ENCODE results near the gene POLR2C. TPM values are rescaled to one million over a fixed set of nuclear protein-coding genes. Genes with fewer than 3 reads are reported as not detected.

The POLR2C gene
- total RNA-seq, 1 donor from 2014 or later = 48.1 TPM

DNA sequence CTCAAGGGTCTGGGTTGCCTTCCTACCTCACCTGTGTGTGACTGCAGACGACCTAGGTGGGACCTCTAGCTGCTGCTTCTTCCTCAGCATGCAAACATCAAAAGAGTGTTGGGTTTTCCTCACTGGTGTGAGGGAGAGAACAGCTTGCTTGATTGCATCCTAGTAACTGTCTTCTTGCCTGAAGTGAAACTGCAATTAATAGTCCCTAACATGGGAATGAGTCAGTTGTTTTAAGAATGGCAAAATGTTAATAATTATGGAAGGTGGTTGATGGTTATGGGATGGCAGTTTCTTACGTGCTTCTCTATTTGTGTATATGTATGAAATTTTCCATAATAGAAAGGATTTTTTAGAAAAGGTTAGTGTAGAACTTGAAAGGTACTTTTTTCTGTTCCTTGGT, 5.9 kb downstream of the POLR2C start:
- TF ChIP-seq, protein P1, sequence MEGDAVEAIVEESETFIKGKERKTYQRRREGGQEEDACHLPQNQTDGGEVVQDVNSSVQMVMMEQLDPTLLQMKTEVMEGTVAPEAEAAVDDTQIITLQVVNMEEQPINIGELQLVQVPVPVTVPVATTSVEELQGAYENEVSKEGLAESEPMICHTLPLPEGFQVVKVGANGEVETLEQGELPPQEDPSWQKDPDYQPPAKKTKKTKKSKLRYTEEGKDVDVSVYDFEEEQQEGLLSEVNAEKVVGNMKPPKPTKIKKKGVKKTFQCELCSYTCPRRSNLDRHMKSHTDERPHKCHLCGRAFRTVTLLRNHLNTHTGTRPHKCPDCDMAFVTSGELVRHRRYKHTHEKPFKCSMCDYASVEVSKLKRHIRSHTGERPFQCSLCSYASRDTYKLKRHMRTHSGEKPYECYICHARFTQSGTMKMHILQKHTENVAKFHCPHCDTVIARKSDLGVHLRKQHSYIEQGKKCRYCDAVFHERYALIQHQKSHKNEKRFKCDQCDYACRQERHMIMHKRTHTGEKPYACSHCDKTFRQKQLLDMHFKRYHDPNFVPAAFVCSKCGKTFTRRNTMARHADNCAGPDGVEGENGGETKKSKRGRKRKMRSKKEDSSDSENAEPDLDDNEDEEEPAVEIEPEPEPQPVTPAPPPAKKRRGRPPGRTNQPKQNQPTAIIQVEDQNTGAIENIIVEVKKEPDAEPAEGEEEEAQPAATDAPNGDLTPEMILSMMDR (IDR thresholded peaks at IDR 0.05; ENCODE audit: partially characterized antibody, unreplicated experiment) = no peak
- Mint-ChIP-seq H3K36me3 (ENCODE audit: unreplicated experiment) (no peaks in the 10 kb centered on the region), H3K4me3 (ENCODE audit: unreplicated experiment) (no peak overlapping the region), H3K27ac (ENCODE audit: unreplicated experiment) (no peak overlapping the region), H3K4me1 (ENCODE audit: low read depth, unreplicated experiment) (peaks cover 6% of the 10 kb centered on the region), H3K27me3 (ENCODE audit: unreplicated experiment) (peaks cover 3% of the 10 kb centered on the region), H3K9me3 (ENCODE audit: unreplicated experiment) (peaks cover 2% of the 10 kb centered on the region)
- DNase-seq = no peak

DNA sequence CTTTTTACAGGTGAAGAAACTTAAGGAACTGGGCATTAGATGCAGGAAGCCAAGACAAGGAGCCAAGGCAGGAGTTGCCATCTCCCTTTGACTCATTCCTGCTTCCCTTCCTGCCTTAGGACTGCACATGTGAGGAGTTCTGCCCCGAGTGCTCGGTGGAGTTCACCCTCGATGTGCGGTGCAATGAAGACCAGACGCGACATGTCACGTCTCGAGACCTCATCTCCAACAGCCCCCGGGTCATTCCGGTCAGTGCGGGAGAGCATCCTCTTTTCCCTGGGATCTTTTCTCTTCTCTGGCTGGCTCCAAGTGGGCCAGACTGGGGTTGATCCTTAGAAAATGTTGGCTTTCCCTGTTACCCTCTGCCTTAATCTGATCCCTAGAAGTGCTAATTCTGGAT, 6.6 kb downstream of the POLR2C start:
- H3K4me1 Mint-ChIP-seq (ENCODE audit: low read depth, unreplicated experiment) = peaks cover 4% of the 10 kb centered on the region
- TF ChIP-seq, protein P1 (IDR thresholded peaks at IDR 0.05; ENCODE audit: partially characterized antibody, unreplicated experiment) = no peak
- no peak overlapping the region for H3K4me3 Mint-ChIP-seq (ENCODE audit: unreplicated experiment)
- H3K27me3 Mint-ChIP-seq (ENCODE audit: unreplicated experiment) = peaks cover 3% of the 10 kb centered on the region
- no peaks in the 10 kb centered on the region for H3K36me3 Mint-ChIP-seq (ENCODE audit: unreplicated experiment)
- DNase-seq = no peak
- peaks cover 2% of the 10 kb centered on the region for H3K9me3 Mint-ChIP-seq (ENCODE audit: unreplicated experiment)
- no peak overlapping the region for H3K27ac Mint-ChIP-seq (ENCODE audit: unreplicated experiment)

DNA sequence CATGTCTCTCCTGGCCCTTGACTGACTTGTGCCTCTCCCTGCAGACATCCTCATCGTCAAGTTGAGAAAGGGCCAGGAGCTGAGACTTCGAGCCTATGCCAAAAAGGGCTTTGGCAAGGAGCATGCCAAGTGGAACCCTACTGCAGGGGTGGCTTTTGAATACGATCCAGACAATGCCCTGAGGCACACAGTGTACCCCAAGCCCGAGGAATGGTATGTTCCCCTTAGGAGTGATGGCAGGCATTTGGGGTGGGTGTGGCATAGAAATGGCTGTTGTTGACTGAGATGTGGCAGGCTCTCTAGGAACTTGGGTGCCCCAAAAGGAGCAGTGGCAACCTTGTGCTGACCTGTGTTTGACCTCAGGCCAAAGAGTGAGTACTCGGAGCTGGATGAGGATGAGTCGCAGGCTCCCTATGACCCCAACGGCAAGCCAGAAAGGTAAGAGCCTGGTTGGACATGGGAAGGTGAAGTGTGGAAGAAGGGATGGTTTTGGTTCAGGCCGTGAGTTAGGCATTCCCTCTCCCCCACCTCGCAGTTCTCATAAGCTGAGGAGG, 7.5 kb downstream of the POLR2C start:
- H3K9me3 Mint-ChIP-seq (ENCODE audit: unreplicated experiment) = peaks cover 2% of the 10 kb centered on the region
- TF ChIP-seq, protein P1 (IDR thresholded peaks at IDR 0.05; ENCODE audit: partially characterized antibody, unreplicated experiment) = no peak
- H3K4me3 Mint-ChIP-seq (ENCODE audit: unreplicated experiment) = no peak overlapping the region
- H3K27ac Mint-ChIP-seq (ENCODE audit: unreplicated experiment) = no peak overlapping the region
- H3K36me3 Mint-ChIP-seq (ENCODE audit: unreplicated experiment) = no peaks in the 10 kb centered on the region
- peaks cover 3% of the 10 kb centered on the region for H3K27me3 Mint-ChIP-seq (ENCODE audit: unreplicated experiment)
- peaks cover 4% of the 10 kb centered on the region for H3K4me1 Mint-ChIP-seq (ENCODE audit: low read depth, unreplicated experiment)
- DNase-seq = no peak

DNA sequence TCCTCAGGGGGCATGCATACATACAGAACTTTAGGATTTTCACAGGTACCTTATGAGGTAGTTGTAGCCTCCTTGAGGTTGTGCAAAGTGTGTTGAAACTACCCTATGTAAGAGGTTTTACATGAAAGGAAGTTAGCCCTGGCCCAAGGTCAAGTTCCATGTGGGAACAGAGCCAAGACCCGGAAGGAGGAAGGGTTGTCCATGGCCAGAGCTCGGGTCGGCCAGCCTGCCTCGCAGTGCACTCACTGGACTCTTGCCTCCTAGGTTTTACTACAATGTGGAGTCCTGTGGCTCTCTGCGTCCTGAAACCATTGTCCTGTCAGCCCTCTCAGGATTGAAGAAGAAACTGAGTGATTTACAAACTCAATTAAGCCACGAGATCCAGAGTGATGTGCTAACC, 8.2 kb downstream of the POLR2C start:
- no peak overlapping the region for H3K4me3 Mint-ChIP-seq (ENCODE audit: unreplicated experiment)
- no peaks in the 10 kb centered on the region for H3K36me3 Mint-ChIP-seq (ENCODE audit: unreplicated experiment)
- no peak overlapping the region for H3K27ac Mint-ChIP-seq (ENCODE audit: unreplicated experiment)
- DNase-seq = no peak
- peaks cover 4% of the 10 kb centered on the region for H3K4me1 Mint-ChIP-seq (ENCODE audit: low read depth, unreplicated experiment)
- H3K27me3 Mint-ChIP-seq (ENCODE audit: unreplicated experiment) = peaks cover 3% of the 10 kb centered on the region
- TF ChIP-seq, protein P1 (IDR thresholded peaks at IDR 0.05; ENCODE audit: partially characterized antibody, unreplicated experiment) = no peak
- H3K9me3 Mint-ChIP-seq (ENCODE audit: unreplicated experiment) = peaks cover 2% of the 10 kb centered on the region

DNA sequence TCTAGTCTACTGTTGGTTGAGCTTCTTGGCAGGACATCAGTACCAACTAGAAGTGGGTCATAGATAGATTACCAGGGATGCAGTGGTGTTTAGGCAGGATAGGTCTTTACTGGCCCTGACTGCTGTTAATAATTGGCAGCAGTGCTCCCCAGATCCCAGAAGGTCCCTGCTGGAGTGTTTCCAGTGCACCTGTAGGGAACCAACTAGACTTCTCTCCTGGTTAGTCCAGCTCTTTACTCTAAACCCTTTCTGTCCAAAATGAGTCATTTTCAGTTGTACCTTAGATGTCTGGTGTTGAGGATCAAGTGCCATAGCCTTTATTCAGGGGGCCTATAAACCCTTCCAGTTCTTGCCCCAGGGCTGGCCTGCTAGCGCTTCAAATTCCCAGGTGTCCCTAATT, 8.7 kb downstream of the POLR2C start:
- Mint-ChIP-seq H3K36me3 (ENCODE audit: unreplicated experiment) (no peaks in the 10 kb centered on the region), H3K4me1 (ENCODE audit: low read depth, unreplicated experiment) (peaks cover 4% of the 10 kb centered on the region), H3K27ac (ENCODE audit: unreplicated experiment) (no peak overlapping the region), H3K9me3 (ENCODE audit: unreplicated experiment) (peaks cover 2% of the 10 kb centered on the region), H3K27me3 (ENCODE audit: unreplicated experiment) (peaks cover 3% of the 10 kb centered on the region), H3K4me3 (ENCODE audit: unreplicated experiment) (no peak overlapping the region)
- TF ChIP-seq, protein P1 (IDR thresholded peaks at IDR 0.05; ENCODE audit: partially characterized antibody, unreplicated experiment) = no peak
- no peak for DNase-seq
